Right atrium auricular region (tissue), 2 donors: ENCODE data around the gene OR8G5. TPM values are rescaled to one million over a fixed set of nuclear protein-coding genes. Genes with fewer than 3 reads are reported as not detected.

Experiments
- DNase-seq: peaks from one replicate; pipeline ENCODE4 v3.0.0-alpha.2; 2019; ENCODE audit warnings: low spot score
- H3K27ac ChIP-seq, 2 donors: fragments of 200-600 bp; sonication (generic); 1 replicate in 1 of 2; 2 replicates in 1 of 2; pipeline ENCODE4 v1.5.1; 2016 to 2019
- H3K27me3 ChIP-seq, 2 donors: fragments of 200-600 bp; sonication (generic); one replicate each; pipeline versions ENCODE4 v1.5.1 to v1.6.0; 2017 to 2019
- H3K36me3 ChIP-seq: fragments of 200-600 bp; sonication (generic); one replicate; pipeline ENCODE4 v1.5.1; 2016
- H3K4me1 ChIP-seq, 2 donors: fragments of 200-600 bp; sonication (generic); one replicate each; pipeline versions ENCODE4 v1.5.1 to v1.6.0; 2017 to 2019
- H3K4me3 ChIP-seq, 2 donors: fragments of 200-600 bp; sonication (generic); 1 replicate in 1 of 2; 2 replicates in 1 of 2; pipeline ENCODE4 v1.5.1; 2017 to 2019; ENCODE audit warnings: mild to moderate bottlenecking in 1 of 2, moderate library complexity in 1 of 2
- H3K9me3 ChIP-seq, 2 donors: fragments of 200-600 bp; sonication (generic); one replicate each; pipeline ENCODE4 v1.5.1; 2019
- CTCF ChIP-seq, 2 donors: fragments of 200-600 bp; sonication (generic); IDR thresholded peaks; one replicate each; pipeline ENCODE4 v1.5.1; 2019; ENCODE audit warnings: antibody characterized with exemption in 2 of 2
- total RNA-seq, 2 donors: library from RNA; depleted of rRNA; stranded (reverse); fragments of >200 nt; gene quantifications; one replicate each; pipeline ENCODE4 v1.1.0, GENCODE V29; 2016

Gene OR8G5
- total RNA-seq, 2 donors from 2014 or later = not detected

- Histone ChIP-seq H3K4me1 (no peaks in the 10 kb centered on the region), H3K4me3 (no peak overlapping the region), H3K27me3 (no peaks in the 10 kb centered on the region), H3K27ac (no peak overlapping the region), H3K36me3 (no peaks in the 10 kb centered on the region), H3K9me3 (no peaks in the 10 kb centered on the region)
- no peak for TF ChIP-seq CTCF (IDR thresholded peaks at IDR 0.05)
- no peak for DNase-seq
Measured at GRCh38 chr11:124277207-124277606, 21.0 kb downstream of the OR8G5 start.

- Histone ChIP-seq H3K36me3 (no peaks in the 10 kb centered on the region), H3K9me3 (no peaks in the 10 kb centered on the region), H3K4me3 (no peak overlapping the region), H3K27me3 (no peaks in the 10 kb centered on the region), H3K27ac (no peak overlapping the region), H3K4me1 (no peaks in the 10 kb centered on the region)
- no peak for DNase-seq
- TF ChIP-seq CTCF (IDR thresholded peaks at IDR 0.05) = no peak
Measured at GRCh38 chr11:124277804-124278203, 21.6 kb downstream of the OR8G5 start.

GRCh38 chr11:124278261-124278660 lies 22.1 kb downstream of the OR8G5 start:
- no peak for TF ChIP-seq CTCF (IDR thresholded peaks at IDR 0.05)
- H3K27me3 ChIP-seq = no peaks in the 10 kb centered on the region
- DNase-seq = no peak
- H3K36me3 ChIP-seq = no peaks in the 10 kb centered on the region
- H3K4me3 ChIP-seq = no peak overlapping the region
- no peaks in the 10 kb centered on the region for H3K9me3 ChIP-seq
- no peaks in the 10 kb centered on the region for H3K4me1 ChIP-seq
- H3K27ac ChIP-seq = no peak overlapping the region

GRCh38 chr11:124285610-124286344 lies 29.6 kb downstream of the OR8G5 start:
- Histone ChIP-seq H3K27ac (no peak overlapping the region), H3K9me3 (peaks cover 0 to 11% of the 10 kb centered on the region in 2 donors), H3K36me3 (no peaks in the 10 kb centered on the region), H3K4me3 (no peak overlapping the region), H3K4me1 (no peaks in the 10 kb centered on the region), H3K27me3 (no peaks in the 10 kb centered on the region)
- no peak for DNase-seq
- no peak for TF ChIP-seq CTCF (IDR thresholded peaks at IDR 0.05)

- TF ChIP-seq CTCF (IDR thresholded peaks at IDR 0.05) = no peak
- no peak for DNase-seq
- Histone ChIP-seq H3K9me3 (peaks cover 0 to 4% of the 10 kb centered on the region in 2 donors), H3K4me3 (no peak overlapping the region), H3K4me1 (no peaks in the 10 kb centered on the region), H3K27ac (no peak overlapping the region), H3K36me3 (no peaks in the 10 kb centered on the region), H3K27me3 (no peaks in the 10 kb centered on the region)
Measured at GRCh38 chr11:124294687-124295086, 38.5 kb downstream of the OR8G5 start.

- DNase-seq = no peak
- Histone ChIP-seq H3K27ac (no peak overlapping the region), H3K36me3 (no peaks in the 10 kb centered on the region), H3K9me3 (peaks cover 0 to under 1% of the 10 kb centered on the region in 2 donors), H3K27me3 (no peaks in the 10 kb centered on the region), H3K4me1 (no peaks in the 10 kb centered on the region), H3K4me3 (no peak overlapping the region)
- no peak for TF ChIP-seq CTCF (IDR thresholded peaks at IDR 0.05)
Measured at GRCh38 chr11:124296016-124296415, 39.8 kb downstream of the OR8G5 start.
